GM19438 (cell line): ENCODE measurements around the gene EGLN2.
"Not testable (repeated sequence)": the region's sequence is repeated elsewhere in the genome, so short reads cannot be mapped to it uniquely, and the experiment has no call there.

Experiments
- ATAC-seq: cut with Tn5 transposase; IDR thresholded peaks from one replicate; pipeline ENCODE4 v1.9.1; 2021; ENCODE audit warnings: low read depth; ENCODE audit not compliant: unreplicated experiment

EGLN2 gene

DNA sequence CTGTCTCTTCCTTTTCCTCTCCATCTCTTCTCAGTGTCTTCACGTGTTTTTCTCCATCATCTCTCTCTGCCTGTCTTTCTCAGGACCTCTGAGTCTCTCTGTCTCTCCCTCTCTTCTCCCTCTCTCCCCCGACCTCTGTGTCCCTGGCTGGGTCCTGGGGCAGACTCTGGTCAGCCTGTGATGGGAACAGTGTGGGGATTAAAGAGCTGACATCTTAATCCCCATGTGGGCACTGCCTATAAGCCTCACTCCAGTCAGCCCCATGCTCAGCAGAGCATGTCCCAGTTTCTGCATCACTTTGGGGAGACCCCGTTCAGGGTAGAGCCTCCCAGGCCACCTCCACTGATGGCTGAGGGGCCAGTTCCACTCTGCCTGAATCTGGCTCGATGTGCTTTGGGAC, 16.2 kb downstream of the EGLN2 start:
- no peak for ATAC-seq

GRCh38 chr19:40818480-40819399, 19.7 kb downstream of the EGLN2 start:
- ATAC-seq: not testable (repeated sequence)

GRCh38 chr19:40819479-40820234, 20.7 kb downstream of the EGLN2 start:
- not testable (repeated sequence) for ATAC-seq

GRCh38 chr19:40822161-40822560, 23.2 kb downstream of the EGLN2 start:
- ATAC-seq: no peak

DNA sequence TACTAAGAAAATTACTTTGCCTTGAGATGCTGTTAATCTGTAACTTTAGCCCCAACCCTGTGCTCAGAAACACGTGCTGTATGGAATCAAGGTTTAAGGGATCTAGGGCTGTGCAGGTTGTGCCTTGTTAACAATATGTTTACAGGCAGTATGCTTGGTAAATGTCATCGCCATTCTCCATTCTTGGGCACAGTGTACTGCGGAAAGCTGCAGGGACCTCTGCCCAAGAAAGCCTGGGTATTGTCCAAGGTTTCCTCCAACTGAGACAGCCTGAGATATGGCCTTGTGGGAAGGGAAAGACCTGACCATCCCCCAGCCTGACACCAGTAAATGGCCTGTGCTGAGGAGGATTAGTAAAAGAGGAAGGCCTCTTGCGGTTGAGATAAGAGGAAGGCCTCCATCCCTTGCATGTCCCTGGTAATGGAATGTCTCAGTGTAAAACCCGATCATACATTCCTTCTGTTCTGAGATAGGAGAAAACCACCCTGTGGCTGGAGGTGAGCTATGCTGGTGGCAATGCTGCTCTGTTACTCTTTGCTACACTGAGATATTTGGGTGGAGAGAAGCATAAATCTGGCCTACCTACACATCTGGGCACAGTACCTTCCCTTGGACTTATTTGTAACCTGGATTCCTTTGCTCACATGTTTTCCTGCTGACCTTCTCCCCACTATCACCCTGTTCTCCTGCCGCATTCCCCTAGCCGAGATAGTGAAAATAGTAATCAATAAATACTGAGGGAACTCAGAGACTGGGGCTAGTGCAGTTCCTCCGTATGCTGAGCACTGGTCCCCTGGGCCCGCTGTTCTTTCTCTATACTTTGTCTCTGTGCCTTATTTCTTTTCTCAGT, 23.9 kb downstream of the EGLN2 start:
- ATAC-seq: not testable (repeated sequence)

GRCh38 chr19:40824916-40825315, 25.9 kb downstream of the EGLN2 start:
- ATAC-seq: not testable (repeated sequence)

- not testable (repeated sequence) for ATAC-seq
These were observed 26.6 kb downstream of the EGLN2 start for GRCh38 chr19:40825460-40826095.

DNA sequence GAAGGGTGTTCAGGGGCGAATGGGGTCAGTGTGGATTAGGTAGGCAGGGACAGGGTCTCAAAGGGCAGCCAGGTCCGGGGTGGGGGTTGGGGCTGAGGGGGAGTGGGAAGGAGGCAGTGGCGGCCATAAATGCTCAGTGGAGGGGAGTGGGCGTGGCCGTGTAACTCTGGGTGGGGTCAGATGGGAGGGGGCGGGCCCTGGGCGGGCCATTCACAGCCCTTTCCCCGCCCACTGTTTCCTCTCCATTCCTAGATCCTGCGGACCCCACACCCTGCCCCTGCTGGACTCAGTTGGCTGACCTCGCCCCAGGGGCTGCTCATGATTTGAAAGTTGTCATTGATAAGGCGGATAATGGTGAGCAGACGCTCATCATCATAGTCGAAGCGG, 27.3 kb downstream of the EGLN2 start:
- ATAC-seq: not testable (repeated sequence)

- ATAC-seq: not testable (repeated sequence)
These were observed 27.9 kb downstream of the EGLN2 start for GRCh38 chr19:40826699-40827385.

GRCh38 chr19:40827386-40828247, 28.6 kb downstream of the EGLN2 start:
- ATAC-seq: no peak

GRCh38 chr19:40829205-40829604, 30.2 kb downstream of the EGLN2 start:
- ATAC-seq: no peak

GRCh38 chr19:40830741-40831140, 31.8 kb downstream of the EGLN2 start:
- not testable (repeated sequence) for ATAC-seq

GRCh38 chr19:40831502-40832430, 32.8 kb downstream of the EGLN2 start:
- ATAC-seq: no peak

DNA sequence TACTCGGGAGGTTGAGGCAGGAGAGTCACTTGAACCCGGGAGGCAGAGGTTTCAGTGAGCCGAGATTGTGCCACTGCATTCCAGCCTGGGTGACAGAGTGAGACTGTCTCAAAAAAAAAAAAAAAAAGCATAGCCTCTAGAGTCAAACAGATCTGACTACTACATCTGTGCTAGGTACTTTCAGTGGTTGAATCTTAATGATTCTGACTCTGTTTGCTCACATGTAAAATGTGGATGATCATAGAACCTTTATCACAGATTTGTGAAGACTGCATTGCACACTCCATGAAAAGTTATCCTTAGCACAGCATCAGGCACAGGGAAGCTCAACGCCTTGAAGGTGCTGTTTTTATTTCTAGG, 33.4 kb downstream of the EGLN2 start:
- ATAC-seq: not testable (repeated sequence)

DNA sequence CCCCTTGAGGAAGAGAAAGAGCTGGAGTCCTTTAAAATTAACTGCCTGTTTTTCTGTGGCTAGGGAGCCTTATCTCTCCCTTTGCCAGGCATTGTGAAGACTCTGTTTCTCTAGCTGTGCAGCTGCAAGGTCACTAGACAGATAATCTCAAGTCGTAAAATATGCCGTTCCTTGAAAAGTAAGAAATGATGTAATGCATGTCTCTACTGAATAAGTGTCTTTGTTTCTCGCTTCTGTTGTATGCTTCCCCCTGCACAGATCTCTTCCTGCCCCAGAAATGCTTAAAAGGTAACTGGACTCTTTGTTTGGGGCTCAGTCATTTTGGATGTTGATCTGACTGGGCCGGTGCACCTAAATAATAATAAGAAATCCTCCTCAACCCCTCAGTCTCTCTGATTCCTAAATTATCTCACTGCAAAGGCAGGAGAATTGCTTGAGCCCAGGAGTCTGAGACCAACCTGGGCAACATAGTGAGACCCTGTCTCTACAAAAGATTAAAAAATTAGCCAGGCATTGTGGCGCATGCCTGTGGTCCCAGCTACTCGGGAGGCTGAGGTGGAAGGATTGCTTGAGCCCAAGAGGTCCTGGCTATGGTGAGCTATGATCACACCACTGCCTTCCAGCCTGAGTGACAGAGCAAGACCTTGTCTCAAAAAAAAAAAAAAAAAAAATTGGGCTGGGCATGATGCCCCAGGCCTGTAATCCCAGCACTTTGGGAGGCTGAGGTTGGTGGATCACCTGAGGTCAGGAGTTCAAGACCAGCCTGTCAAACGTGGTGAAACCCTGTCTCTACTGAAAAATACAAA, 34.9 kb downstream of the EGLN2 start:
- ATAC-seq: not testable (repeated sequence)

DNA sequence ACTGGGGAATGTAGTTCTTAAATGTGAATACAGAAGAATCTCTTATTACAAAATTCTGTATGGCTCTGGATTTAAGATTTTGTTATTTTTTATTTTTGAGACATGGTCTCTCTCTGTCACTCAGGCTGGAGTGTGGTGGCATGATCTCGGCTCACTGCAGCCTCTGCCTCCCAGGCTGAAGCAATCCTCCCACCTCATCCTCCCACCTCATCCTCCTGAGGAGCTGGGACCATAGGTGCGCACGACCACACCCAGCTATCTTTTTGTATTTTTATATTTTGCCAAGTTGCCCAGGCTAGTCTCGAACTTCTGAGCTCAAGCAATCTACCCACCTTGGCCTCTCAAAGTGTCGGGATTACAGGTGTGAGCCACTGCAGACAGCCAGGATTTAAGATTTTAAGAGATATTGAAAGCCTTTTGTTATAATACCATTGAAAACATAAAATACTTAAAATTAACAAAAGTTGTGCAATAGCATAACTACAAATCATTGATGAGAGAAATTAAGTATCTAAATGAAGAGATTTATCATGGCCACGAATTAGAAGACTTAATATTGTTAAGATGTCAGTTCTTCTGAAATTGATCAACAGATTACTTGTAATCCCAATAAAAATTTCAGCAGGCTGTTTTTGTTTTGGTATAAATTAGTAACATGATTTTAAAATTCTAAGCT, 37.9 kb downstream of the EGLN2 start:
- ATAC-seq: no peak
